NCI-H146 treated with DMSO at 0.1 percent for 48 hours (cell line): ENCODE results near the gene MYH7B.

Experiments
- DNase-seq: peaks from one replicate; lab custom pipeline; 2025; ENCODE audit not compliant: unreplicated experiment; lab: John Stamatoyannopoulos, UW

MYH7B gene

DNA sequence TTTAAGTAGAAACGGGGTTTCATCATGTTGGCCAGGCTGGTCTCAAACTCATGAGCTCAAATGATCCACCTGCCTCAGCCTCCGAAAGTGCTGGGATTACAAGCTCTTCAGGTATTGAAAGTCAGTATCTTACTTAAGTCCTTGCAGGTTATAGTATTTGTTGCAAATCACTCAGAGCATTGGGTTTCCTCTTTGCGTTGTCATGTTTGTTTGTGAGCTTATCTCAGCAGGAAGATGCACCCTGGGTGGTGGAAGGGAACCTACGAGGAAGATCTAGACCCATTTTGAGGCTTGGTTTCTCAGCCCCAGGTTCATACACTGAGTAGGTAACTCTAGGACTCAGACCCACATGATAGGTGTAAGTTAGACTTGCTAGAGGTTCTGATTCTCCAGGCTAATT lies 18.6 kb downstream of the MYH7B start:
- DNase-seq, result no peak

- DNase-seq, result no peak
Observed at GRCh38 chr20:34976286-34976685, 20.6 kb downstream of the MYH7B start.

GRCh38 chr20:34977365-34978091 lies 21.9 kb downstream of the MYH7B start:
- peak; percentile 17 for DNase-seq

- DNase-seq, result no peak
Observed at GRCh38 chr20:34978092-34978744, 22.6 kb downstream of the MYH7B start.

DNA sequence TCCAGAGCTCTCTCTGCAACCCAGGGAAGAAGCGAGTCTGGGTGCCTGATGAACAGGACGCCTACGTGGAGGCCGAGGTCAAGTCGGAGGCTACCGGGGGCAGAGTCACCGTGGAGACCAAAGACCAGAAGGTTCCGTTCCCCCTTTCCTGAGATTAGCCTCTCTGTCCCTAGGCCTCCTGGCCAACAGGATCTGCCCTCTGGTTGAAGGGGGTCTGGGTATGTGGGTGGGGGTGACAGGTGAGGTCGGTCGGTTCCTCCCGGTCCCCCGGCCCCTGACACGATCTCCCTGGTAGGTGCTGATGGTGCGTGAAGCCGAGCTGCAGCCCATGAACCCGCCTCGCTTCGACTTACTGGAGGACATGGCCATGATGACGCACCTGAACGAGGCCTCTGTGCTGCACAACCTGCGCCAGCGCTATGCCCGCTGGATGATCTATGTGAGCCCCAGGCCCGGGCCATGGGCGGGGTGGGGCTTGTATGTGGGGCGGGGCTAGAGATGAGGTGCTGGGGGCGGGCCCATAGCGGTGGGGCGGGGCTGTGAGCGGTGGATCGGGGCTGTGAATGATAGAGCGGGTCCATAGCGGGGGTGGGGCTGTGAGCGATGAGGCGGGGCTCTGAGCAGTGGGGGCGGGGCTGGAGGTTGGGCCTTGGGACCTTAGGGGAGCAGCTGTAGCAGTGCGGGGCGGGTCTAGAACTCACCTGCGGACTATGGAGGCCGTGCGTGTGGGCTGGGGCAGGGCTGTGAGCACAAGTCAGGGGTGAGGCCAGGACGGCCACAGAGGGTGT lies 23.9 kb downstream of the MYH7B start:
- DNase-seq, result no peak

DNA sequence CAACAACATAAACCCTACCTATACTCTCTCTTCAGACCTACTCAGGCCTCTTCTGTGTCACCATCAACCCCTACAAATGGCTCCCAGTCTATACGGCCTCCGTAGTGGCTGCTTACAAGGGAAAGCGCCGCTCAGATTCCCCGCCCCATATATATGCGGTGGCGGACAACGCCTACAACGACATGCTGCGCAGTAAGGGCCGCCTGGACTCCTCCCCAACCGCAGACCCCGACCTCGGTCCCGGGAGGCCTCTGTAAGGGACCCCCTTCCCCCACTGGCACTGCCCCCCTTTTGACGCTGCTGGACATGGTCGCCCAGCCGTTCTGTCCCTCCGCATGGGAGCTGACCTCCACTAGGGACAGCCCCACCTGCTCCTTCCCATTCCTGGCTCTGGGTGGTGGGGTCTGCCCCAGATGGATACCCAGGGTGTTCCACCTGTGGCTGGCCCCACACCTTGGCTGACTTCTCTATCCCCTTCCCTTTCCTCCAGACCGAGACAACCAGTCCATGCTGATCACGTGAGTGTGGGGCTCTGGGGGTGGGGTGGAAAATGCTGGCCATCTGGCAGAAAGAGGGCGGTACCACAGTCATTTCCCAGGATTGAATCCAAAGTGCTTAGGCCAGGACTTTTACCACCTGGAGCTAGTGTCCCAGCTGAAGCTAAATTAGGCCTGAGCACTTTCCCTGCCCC lies 25.0 kb downstream of the MYH7B start:
- DNase-seq, result no peak

GRCh38 chr20:34982270-34983088 lies 26.8 kb downstream of the MYH7B start:
- no peak for DNase-seq

DNA sequence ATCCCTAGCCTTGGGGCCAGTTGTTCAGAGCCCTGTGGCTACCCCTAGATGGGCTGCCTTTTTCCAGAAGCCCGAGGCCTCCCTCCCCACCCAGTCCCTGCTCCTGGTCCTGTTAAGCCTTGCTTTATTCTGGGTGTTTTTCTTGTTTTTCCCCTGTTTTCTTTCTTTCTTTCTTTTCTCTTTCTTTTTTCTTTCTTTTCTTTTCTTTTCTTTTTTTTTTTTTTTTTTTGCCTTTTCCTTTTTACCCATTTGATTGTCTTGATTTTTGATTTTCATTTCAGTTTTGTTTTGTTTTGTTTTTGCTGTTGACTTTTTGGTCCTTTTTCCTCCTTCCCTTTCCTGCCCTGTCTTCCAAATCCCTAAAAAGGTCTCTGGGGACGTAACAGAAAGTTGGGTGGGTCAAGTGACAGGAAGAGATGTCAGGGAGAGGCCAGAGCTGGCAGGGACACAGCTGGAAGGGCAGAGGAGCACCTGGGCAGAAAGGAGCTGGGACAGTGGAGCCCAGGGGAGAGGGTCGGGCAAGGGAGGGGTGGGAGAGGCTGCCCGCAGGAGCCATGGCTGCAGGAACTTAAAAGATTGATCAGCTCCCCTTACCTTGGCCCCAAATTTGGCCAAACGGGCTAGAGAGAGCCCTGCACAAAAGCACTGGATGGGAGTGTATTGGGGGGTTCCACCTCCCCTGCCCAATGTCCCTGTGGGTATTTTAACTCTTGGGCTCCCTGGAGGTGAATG lies 27.6 kb downstream of the MYH7B start:
- no peak for DNase-seq

GRCh38 chr20:34983995-34984735 lies 28.5 kb downstream of the MYH7B start:
- DNase-seq, result peak; percentile 96

DNA sequence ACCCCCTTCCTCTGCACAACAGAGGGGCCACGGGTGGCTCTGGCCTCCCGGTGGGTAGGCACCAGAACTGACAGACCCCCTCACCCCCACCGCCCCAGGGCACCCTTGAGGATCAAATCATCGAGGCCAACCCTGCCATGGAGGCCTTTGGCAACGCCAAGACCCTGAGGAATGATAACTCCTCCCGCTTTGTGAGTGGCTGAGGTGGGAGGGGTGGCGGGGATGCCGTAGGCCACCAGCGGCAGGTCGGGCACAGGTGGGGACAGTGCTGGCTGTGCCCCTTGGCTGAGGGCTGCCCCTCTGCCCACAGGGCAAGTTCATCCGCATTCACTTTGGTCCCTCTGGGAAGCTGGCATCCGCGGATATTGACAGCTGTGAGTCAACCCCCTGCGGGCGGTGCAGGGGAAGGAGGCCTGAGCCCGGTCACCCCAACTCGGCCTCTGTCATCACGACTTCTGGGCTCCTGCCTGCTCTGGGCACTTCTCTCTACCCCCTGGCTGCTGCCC lies 29.1 kb downstream of the MYH7B start:
- no peak for DNase-seq

DNA sequence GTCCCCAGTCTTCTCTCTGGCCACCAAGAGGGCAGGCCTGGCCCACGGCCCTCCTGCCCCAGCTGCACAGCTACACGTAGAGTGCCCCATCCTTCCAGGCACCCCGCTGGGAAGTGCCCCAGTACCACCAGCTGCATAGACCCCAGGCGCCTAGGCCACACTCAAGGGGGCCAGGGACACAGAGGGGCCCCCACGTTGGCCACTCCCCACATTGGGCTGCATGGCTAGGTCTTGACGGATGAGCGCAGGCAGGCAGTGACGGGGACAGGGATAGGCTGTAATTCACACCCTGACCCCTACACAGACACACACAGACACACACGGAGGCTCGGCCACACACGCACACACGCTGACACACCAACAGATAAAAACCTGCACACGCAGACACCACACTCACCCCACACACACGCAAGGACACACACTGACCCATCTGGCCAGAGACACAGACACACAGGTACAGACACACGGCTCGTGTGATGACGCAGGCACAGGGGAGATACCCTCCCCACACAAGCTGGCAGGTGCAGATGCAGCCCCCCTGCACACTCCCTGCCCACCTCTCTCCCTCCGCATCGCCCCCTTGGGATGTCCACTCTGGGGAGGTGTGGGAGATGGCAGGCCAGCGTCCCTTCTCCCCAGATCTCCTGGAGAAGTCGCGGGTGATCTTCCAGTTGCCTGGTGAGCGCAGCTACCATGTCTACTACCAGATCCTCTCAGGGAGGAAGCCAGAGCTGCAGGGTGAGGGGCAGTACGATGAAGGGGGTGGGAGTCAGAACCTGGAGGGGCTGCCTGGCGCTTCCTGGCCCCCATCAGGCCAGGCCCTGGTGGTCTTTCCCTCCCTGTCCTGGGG lies 30.0 kb downstream of the MYH7B start:
- no peak for DNase-seq

DNA sequence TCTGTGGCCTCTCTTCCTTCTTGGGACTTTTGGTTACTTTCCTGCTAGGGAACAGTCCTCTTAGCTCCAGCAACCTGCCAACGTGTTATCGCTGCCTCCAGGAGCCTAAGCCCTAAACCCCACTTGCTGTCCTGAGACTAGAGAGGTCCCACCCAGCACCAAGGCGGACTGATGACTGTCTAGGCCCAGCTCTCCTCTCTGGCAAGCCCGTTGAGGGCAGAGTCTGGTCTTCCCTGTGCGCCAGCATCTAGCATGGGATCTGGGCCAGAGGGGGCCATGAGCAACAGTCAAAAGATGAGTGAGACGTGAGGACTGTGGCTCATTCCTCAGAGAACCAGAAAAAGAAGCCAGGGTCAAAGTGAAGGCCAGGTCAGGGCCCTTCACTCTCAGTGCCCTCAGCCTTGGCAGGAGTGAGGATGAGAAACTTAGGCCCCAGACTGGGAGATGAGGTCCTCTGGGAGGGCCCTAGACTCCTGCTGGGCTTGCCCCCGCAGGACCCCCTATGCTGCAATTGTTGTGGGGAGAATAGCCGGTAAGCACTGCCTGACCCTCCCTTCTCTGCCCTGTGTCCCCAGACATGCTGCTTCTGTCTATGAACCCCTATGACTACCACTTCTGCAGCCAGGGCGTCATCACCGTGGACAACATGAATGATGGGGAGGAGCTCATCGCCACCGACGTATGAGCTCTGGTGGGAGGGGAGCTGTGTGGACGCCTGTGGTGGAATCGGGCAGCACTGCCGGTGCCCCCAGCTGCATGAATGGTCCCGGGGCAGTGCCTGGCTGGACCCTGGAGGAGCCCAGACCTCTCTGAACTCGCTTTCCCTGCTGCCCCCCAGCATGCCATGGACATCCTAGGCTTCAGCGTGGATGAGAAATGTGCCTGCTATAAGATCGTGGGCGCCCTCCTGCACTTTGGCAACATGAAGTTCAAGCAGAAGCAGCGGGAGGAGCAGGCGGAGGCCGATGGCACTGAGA lies 30.9 kb downstream of the MYH7B start:
- DNase-seq, result no peak

DNA sequence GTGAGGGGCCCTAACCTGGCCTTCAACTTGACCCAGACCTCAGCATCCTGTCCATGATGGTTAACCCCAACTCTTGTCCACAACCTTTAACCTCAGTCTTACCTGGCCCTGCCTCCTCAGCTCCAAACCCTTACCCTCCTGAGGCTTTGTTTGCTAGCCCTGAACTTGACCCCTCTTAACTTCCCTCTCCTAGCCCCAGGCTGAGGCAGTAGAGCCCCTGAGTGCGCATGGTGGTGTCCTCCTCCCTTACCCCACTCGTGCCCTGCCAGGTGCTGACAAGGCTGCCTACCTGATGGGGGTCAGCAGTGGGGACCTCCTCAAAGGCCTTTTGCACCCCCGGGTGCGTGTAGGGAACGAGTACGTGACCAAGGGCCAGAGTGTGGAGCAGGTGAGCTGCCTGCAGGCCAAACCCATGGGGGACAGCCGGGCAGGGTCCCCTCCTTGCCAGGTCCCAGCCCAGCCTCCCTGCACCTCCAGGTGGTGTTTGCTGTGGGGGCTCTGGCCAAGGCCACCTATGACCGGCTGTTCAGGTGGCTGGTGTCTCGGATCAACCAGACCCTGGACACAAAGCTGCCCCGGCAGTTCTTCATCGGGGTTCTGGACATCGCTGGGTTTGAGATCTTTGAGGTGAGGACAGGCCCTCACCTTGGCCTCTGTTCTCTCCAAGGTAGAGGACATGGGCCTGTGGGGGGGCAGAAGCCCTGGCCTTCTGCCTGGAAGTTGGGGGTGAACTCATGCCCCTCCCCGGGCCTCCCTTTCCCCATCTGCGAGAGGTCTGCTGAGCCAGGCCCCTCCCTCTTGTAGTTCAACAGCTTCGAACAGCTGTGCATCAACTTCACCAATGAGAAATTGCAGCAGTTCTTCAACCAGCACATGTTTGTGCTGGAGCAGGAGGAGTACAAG lies 31.9 kb downstream of the MYH7B start:
- no peak for DNase-seq

- DNase-seq, result no peak
Observed at GRCh38 chr20:34988191-34988540, 32.5 kb downstream of the MYH7B start.

DNA sequence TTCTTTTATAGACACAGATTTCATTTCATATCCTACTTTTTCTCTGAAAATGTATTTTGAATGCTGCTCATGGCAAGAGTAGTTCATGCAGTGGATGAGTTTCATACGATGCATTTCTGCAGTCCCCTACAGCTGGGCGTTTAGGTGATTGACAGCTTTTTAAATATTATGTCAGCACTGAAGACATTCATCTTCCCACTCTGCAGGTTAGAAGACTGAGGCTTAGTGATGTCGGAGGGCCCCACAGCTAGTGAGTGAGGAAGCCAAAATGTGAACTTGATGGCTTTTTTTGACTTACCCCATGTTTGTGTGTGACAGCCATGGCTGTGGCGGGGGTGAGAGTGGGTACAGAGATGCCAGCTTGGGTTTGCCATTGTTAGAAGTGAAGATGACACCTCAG lies 33.5 kb downstream of the MYH7B start:
- DNase-seq, result no peak

DNA sequence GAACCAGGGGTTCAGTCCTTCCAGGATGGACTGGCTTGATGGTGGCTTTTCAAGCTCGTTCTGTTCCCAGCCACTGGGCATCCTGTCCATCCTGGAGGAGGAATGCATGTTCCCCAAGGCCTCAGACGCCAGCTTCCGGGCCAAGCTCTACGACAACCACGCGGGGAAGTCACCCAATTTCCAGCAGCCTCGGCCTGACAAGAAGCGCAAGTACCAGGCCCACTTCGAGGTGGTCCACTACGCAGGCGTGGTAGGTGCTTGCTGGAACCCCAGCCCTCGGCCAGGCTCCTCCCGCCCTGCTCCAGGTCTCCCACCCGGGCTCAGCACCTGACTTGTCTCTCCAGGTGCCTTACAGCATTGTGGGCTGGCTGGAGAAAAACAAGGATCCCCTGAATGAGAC lies 34.0 kb downstream of the MYH7B start:
- DNase-seq, result no peak
